ENCODE results near the gene LYZL1.

- TF ChIP-seq CTCF (conservative IDR thresholded peaks at IDR 0.05 in 1 of 2, IDR thresholded peaks at IDR 0.05 in 1 of 2; ENCODE audit: low read depth in 1 of 2, low read length in 2 of 2) (no peak), EZH2 (IDR thresholded peaks at IDR 0.05; ENCODE audit: low read length, missing control alignments) (no peak)
Observed at GRCh38 chr10:29329420-29329819, 40.5 kb downstream of the LYZL1 start.
